ENCODE data around the gene ZNF354C.

- TF ChIP-seq POLR2AphosphoS5 (IDR thresholded peaks at IDR 0.05; ENCODE audit: low read depth, low read length) (no peak), POLR2A (IDR thresholded peaks at IDR 0.05; ENCODE audit: control extremely low read depth in 1 of 2, low read depth in 2 of 2, low read length in 2 of 2) (no peak), HDAC2 (IDR thresholded peaks at IDR 0.05; ENCODE audit: borderline replicate concordance in 1 of 2, low read depth in 2 of 2, low read length in 2 of 2) (no peak), ATF3 (IDR thresholded peaks at IDR 0.05; ENCODE audit: insufficient read depth, low read depth, low read length) (no peak), CTCF (IDR thresholded peaks at IDR 0.05; ENCODE audit: control extremely low read depth in 1 of 3, insufficient read depth in 1 of 3, low read depth in 1 of 3, low read length in 3 of 3) (no peak), CBX5 (IDR thresholded peaks at IDR 0.05; ENCODE audit: low read depth, low read length) (no peak), RAD21 (IDR thresholded peaks at IDR 0.05 in 1 of 2, conservative IDR thresholded peaks at IDR 0.05 in 1 of 2; ENCODE audit: low read depth in 2 of 2, low read length in 2 of 2) (no peak), CEBPB (IDR thresholded peaks at IDR 0.05; ENCODE audit: low read depth, low read length) (no peak)
These were observed 15.4 kb upstream of the ZNF354C start for GRCh38 chr5:179044765-179045164.
